ENCODE data around the gene FOCAD.

The FOCAD gene

DNA sequence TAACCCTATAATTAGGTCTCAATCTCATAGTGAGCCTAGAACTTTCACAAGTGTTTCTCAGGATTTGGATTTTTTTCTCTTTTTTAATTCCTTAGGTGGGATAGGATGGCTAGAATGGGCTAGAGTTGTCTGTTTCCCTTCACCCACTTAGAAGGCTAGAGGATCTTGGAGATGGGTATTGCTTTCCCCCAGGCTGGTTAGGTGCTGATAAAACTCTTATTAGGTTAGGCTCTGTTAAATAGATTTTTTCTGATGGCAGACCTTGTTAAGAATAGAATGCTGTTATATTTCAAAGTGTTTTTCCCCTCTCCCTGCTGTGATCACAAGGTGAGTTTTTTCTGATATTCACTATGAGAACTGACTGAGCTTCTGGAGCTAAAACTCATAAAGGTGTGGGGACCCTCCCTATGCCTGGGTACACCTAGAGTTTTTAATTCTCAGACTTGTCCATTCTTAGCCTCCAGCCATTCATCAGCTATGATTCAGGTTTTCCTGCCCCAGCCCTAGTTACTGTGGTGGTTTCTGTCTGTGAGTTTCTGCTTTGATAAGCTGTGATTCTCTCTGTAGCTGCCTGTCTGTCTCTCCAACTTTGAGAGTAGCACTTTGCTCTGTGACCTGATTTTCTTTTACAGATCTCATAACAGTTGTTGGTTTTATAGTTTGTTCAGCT, 215.0 kb downstream of the FOCAD start:
- H3K4me3 ChIP-seq (ENCODE audit: low read depth in 1 of 5, low read length in 5 of 5): no peak overlapping the region

DNA sequence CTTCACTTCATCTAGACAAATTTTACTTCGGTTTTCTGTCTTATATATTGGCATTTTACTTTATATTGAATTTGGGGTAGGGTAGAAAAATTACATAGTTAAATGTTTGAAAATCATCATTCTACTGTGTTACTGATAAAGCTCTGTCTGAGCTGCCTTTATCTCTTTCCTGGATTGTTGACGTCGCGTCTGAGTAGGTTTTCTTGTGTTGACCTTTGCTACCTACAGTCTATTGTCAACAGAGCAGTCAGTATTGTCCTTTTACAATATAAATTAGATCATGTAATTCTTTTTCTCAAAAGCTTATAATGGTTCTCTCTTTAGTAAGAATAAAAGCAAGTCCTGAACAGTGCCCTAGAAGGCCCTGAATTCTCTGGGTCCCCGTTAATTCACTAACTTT, 219.2 kb downstream of the FOCAD start:
- Histone ChIP-seq H3K4me1 (ENCODE audit: control insufficient read depth in 5 of 5, insufficient read depth in 5 of 5, low read length in 5 of 5) (no peaks in the 10 kb centered on the region), H3K4me3 (ENCODE audit: low read depth in 1 of 5, low read length in 5 of 5) (no peak overlapping the region), H3K27me3 (ENCODE audit: control insufficient read depth in 5 of 5, insufficient read depth in 4 of 5, low read length in 5 of 5) (no peaks in the 10 kb centered on the region), H3K36me3 (ENCODE audit: control insufficient read depth in 5 of 5, insufficient read depth in 5 of 5, low read length in 5 of 5) (peaks cover 3 to 8% (median 5%) of the 10 kb centered on the region in 5 donors), H3K9ac (ENCODE audit: low read length in 5 of 5) (no peak overlapping the region), H3K27ac (ENCODE audit: low read depth, low read length) (no peak overlapping the region), H3K9me3 (ENCODE audit: control insufficient read depth in 5 of 5, low read length in 5 of 5) (no peaks in the 10 kb centered on the region)

More for the DNA sequence above, 215.0 kb downstream of the FOCAD start:
- no peaks in the 10 kb centered on the region for H3K4me1 ChIP-seq (ENCODE audit: control insufficient read depth in 5 of 5, insufficient read depth in 5 of 5, low read length in 5 of 5)
- H3K27me3 ChIP-seq (ENCODE audit: control insufficient read depth in 5 of 5, insufficient read depth in 4 of 5, low read length in 5 of 5): no peaks in the 10 kb centered on the region
- no peak overlapping the region for H3K9ac ChIP-seq (ENCODE audit: low read length in 5 of 5)
- H3K9me3 ChIP-seq (ENCODE audit: control insufficient read depth in 5 of 5, low read length in 5 of 5): no peaks in the 10 kb centered on the region
- no peak overlapping the region for H3K27ac ChIP-seq (ENCODE audit: low read depth, low read length)
- peaks cover 0 to 4% (median 0%) of the 10 kb centered on the region in 5 donors for H3K36me3 ChIP-seq (ENCODE audit: control insufficient read depth in 5 of 5, insufficient read depth in 5 of 5, low read length in 5 of 5)

DNA sequence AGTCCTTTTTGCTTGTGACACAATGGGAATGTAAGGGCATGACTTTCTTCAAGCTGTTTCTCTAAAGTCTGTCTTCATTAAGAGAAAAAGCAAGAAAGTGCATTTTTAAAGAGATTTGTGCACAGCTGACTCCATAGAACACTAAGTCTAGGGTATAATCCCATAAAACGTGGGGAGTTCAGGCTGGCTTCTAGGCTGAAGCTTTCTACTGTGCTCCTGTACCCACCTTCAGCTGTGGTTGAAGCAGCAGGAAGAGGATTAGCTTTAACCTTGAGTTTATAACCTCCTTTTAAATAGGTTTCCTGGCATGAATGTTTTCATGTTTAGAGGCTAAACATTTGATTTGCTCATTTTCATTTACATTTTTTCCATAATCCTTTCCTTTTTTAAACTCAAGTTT, 220.9 kb downstream of the FOCAD start:
- H3K27ac ChIP-seq (ENCODE audit: low read depth, low read length): no peak overlapping the region
- H3K4me3 ChIP-seq (ENCODE audit: low read depth in 1 of 5, low read length in 5 of 5): no peak overlapping the region
- H3K4me1 ChIP-seq (ENCODE audit: control insufficient read depth in 5 of 5, insufficient read depth in 5 of 5, low read length in 5 of 5): no peaks in the 10 kb centered on the region
- H3K36me3 ChIP-seq (ENCODE audit: control insufficient read depth in 5 of 5, insufficient read depth in 5 of 5, low read length in 5 of 5): peaks cover 3 to 8% (median 5%) of the 10 kb centered on the region in 5 donors
- no peak overlapping the region for H3K9ac ChIP-seq (ENCODE audit: low read length in 5 of 5)
- no peaks in the 10 kb centered on the region for H3K27me3 ChIP-seq (ENCODE audit: control insufficient read depth in 5 of 5, insufficient read depth in 4 of 5, low read length in 5 of 5)
- no peaks in the 10 kb centered on the region for H3K9me3 ChIP-seq (ENCODE audit: control insufficient read depth in 5 of 5, low read length in 5 of 5)

DNA sequence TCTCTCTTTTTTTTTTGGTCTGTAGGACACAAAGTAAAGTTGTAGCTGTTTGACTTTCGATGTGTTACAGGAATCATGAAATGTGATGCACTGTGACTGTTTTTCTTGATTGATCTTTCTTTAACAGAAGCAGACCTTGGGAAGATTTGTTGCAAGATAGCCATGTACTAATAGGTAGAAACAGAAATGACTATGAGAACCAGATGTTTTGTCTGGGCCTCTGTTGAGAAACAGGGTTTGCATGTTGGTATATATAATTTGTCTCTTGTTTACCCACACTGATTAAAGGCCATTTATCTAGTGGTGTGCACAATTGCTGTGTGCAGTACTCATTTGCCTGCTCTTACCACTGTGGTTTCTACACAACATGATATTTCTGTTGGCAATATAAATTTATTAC, 222.3 kb downstream of the FOCAD start:
- Histone ChIP-seq H3K27ac (ENCODE audit: low read depth, low read length) (no peak overlapping the region), H3K9ac (ENCODE audit: low read length in 5 of 5) (no peak overlapping the region), H3K27me3 (ENCODE audit: control insufficient read depth in 5 of 5, insufficient read depth in 4 of 5, low read length in 5 of 5) (no peaks in the 10 kb centered on the region), H3K9me3 (ENCODE audit: control insufficient read depth in 5 of 5, low read length in 5 of 5) (no peaks in the 10 kb centered on the region), H3K4me1 (ENCODE audit: control insufficient read depth in 5 of 5, insufficient read depth in 5 of 5, low read length in 5 of 5) (no peaks in the 10 kb centered on the region), H3K36me3 (ENCODE audit: control insufficient read depth in 5 of 5, insufficient read depth in 5 of 5, low read length in 5 of 5) (peaks cover 3 to 8% (median 5%) of the 10 kb centered on the region in 5 donors), H3K4me3 (ENCODE audit: low read depth in 1 of 5, low read length in 5 of 5) (no peak overlapping the region)

DNA sequence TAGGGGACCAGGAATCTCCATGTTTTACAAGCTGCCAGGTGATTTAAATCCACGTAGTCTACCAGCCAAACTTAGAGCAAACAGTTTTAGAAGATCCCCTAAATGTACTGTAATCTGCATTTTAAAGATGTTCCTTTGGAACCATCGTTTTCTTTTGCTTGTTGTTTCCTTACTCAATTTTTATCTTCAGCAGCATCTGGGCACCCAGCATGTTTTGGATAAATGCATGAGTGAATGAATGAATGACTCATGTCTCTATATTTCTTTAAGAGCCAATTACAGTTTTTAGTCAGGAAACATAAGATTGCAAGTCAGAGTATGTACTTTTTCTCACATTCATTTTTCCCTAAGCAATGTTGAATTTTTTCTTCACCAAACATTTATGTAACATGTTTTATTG, 224.4 kb downstream of the FOCAD start:
- Histone ChIP-seq H3K36me3 (ENCODE audit: control insufficient read depth in 5 of 5, insufficient read depth in 5 of 5, low read length in 5 of 5) (peaks cover 5 to 13% (median 9%) of the 10 kb centered on the region in 5 donors), H3K27me3 (ENCODE audit: control insufficient read depth in 5 of 5, insufficient read depth in 4 of 5, low read length in 5 of 5) (no peaks in the 10 kb centered on the region), H3K4me3 (ENCODE audit: low read depth in 1 of 5, low read length in 5 of 5) (no peak overlapping the region), H3K4me1 (ENCODE audit: control insufficient read depth in 5 of 5, insufficient read depth in 5 of 5, low read length in 5 of 5) (no peaks in the 10 kb centered on the region), H3K27ac (ENCODE audit: low read depth, low read length) (no peak overlapping the region), H3K9ac (ENCODE audit: low read length in 5 of 5) (no peak overlapping the region), H3K9me3 (ENCODE audit: control insufficient read depth in 5 of 5, low read length in 5 of 5) (no peaks in the 10 kb centered on the region)

DNA sequence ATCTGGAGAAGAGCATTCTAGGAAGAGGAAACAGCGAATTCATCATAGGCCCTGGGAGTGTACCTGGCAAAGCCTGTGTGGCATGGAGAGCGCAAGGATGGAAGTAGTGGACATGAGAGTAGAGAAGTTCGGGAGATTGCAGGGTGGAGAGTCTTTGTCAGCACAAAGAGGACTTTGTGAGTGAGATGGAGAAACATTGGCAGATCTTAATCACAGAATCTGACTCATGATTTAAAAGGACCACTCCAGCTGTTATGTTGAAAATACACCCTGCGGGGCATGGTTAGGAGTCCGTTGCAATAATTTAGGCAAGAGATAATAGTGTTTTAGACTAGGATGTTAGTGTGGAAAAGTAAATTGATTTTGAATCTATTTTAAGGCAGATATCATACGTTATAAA, 230.5 kb downstream of the FOCAD start:
- Histone ChIP-seq H3K9me3 (ENCODE audit: control insufficient read depth in 5 of 5, low read length in 5 of 5) (peaks cover 0 to 4% (median 0%) of the 10 kb centered on the region in 5 donors), H3K27me3 (ENCODE audit: control insufficient read depth in 5 of 5, insufficient read depth in 4 of 5, low read length in 5 of 5) (no peaks in the 10 kb centered on the region), H3K36me3 (ENCODE audit: control insufficient read depth in 5 of 5, insufficient read depth in 5 of 5, low read length in 5 of 5) (peaks cover 12 to 27% (median 19%) of the 10 kb centered on the region in 5 donors), H3K27ac (ENCODE audit: low read depth, low read length) (no peak overlapping the region), H3K4me1 (ENCODE audit: control insufficient read depth in 5 of 5, insufficient read depth in 5 of 5, low read length in 5 of 5) (no peaks in the 10 kb centered on the region), H3K9ac (ENCODE audit: low read length in 5 of 5) (no peak overlapping the region), H3K4me3 (ENCODE audit: low read depth in 1 of 5, low read length in 5 of 5) (no peak overlapping the region)

DNA sequence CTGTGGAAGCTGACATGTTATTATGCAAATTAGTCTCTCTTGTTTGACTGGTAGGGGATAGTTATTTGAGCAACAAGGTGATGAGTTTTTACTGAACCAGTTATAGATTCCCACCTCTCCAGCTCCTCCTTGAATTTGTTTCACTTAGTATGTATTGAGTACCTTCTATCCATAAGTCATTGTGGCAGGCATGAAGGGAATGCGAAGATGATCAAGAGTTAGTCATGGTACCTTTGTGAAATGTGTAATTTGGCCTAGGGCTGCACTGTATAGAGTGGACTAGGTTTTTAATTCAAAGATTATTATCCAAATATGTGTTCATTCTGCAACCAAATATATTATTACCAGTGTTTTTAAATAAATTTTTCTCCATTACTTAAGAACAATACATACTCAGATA, 237.3 kb downstream of the FOCAD start:
- peaks cover 0 to 4% (median 0%) of the 10 kb centered on the region in 5 donors for H3K9me3 ChIP-seq (ENCODE audit: control insufficient read depth in 5 of 5, low read length in 5 of 5)
- H3K4me1 ChIP-seq (ENCODE audit: control insufficient read depth in 5 of 5, insufficient read depth in 5 of 5, low read length in 5 of 5): no peaks in the 10 kb centered on the region
- H3K27ac ChIP-seq (ENCODE audit: low read depth, low read length): no peak overlapping the region
- H3K36me3 ChIP-seq (ENCODE audit: control insufficient read depth in 5 of 5, insufficient read depth in 5 of 5, low read length in 5 of 5): peaks cover 5 to 27% (median 10%) of the 10 kb centered on the region in 5 donors
- no peaks in the 10 kb centered on the region for H3K27me3 ChIP-seq (ENCODE audit: control insufficient read depth in 5 of 5, insufficient read depth in 4 of 5, low read length in 5 of 5)
- H3K4me3 ChIP-seq (ENCODE audit: low read depth in 1 of 5, low read length in 5 of 5): no peak overlapping the region
- H3K9ac ChIP-seq (ENCODE audit: low read length in 5 of 5): no peak overlapping the region

DNA sequence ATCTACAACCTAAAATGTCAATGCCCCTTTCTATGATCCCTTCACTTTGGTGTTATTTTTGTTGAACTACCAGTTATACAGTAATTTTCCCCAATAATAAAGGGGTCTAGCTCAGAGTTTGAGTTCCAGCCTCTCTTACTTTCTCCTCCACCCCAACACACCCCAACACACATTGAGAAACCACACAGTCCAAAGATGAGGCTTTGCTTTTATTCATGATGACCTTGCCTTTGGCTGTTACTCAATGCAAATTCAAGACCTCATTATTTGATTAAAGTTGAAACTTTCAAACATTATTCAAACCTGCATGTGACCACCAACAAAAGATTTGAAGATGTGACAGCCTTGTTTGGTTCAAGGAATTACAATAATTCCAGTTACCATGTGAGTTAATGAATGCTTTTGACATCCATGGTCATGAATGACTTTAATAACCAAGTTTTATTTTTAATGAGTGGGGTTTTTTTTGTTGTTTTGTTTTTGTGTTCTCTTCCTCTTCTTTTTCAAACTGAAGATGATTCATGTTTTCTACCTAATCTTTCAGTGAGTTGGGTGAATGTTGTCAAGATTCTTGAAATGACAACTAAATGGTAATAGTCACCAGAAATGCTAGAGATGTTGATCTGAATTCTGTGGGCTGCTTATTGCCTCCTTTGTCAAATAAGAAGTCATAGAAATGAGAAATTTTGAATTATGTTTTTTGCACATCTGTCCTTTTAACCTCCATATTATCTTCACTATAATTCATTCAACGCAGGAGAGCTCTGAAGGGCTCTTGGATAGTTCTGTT, 241.4 kb downstream of the FOCAD start:
- Histone ChIP-seq H3K36me3 (ENCODE audit: control insufficient read depth in 5 of 5, insufficient read depth in 5 of 5, low read length in 5 of 5) (peaks cover 0 to 28% (median 0%) of the 10 kb centered on the region in 5 donors), H3K4me1 (ENCODE audit: control insufficient read depth in 5 of 5, insufficient read depth in 5 of 5, low read length in 5 of 5) (peaks cover 0 to 5% (median 0%) of the 10 kb centered on the region in 5 donors), H3K27me3 (ENCODE audit: control insufficient read depth in 5 of 5, insufficient read depth in 4 of 5, low read length in 5 of 5) (no peaks in the 10 kb centered on the region), H3K9me3 (ENCODE audit: control insufficient read depth in 5 of 5, low read length in 5 of 5) (no peaks in the 10 kb centered on the region), H3K9ac (ENCODE audit: low read length in 5 of 5) (no peak overlapping the region), H3K4me3 (ENCODE audit: low read depth in 1 of 5, low read length in 5 of 5) (no peak overlapping the region), H3K27ac (ENCODE audit: low read depth, low read length) (no peak overlapping the region)

DNA sequence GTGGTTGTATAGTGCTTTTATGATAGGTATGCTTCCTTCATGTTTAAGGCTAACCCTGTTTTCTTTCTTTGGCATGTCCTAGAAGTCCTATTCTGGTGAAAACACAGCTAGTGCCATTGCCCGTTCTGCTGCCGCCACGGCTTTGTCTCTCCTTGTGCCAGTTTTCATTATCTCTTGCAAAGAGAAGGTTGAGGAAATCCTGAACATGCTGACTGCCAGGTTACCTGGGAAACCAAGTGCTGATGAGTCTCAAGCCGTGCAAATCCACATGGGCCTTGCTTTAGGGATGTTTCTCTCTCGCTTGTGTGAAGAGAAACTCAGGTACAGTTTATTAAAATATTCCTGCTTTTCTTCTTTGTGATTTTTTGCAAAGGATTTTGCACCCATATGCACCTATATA, 245.2 kb downstream of the FOCAD start:
- H3K9me3 ChIP-seq (ENCODE audit: control insufficient read depth in 5 of 5, low read length in 5 of 5): no peaks in the 10 kb centered on the region
- no peak overlapping the region for H3K9ac ChIP-seq (ENCODE audit: low read length in 5 of 5)
- H3K4me3 ChIP-seq (ENCODE audit: low read depth in 1 of 5, low read length in 5 of 5): no peak overlapping the region
- H3K27me3 ChIP-seq (ENCODE audit: control insufficient read depth in 5 of 5, insufficient read depth in 4 of 5, low read length in 5 of 5): no peaks in the 10 kb centered on the region
- peaks cover 0 to 5% (median 0%) of the 10 kb centered on the region in 5 donors for H3K4me1 ChIP-seq (ENCODE audit: control insufficient read depth in 5 of 5, insufficient read depth in 5 of 5, low read length in 5 of 5)
- H3K36me3 ChIP-seq (ENCODE audit: control insufficient read depth in 5 of 5, insufficient read depth in 5 of 5, low read length in 5 of 5): peaks cover 0 to 29% (median 2%) of the 10 kb centered on the region in 5 donors
- H3K27ac ChIP-seq (ENCODE audit: low read depth, low read length): no peak overlapping the region

DNA sequence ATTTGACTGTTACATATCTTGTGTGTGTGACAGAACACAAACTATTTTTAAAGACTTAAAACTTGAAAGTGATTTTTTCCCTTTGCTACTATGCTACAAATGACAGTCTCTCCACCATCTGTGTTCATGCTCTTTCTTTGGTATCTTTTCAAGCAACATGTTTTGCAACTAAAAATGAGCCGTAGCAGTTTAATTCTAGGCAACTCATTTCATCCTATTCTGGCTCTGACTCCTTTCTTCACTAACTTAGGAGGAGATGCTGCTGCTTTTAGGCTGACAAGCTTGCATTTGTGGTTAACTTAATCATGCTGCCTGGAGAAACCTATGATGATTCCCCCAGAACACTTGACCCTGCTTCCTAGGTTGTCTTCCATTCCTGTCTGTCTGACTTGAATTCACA, 246.8 kb downstream of the FOCAD start:
- Histone ChIP-seq H3K36me3 (ENCODE audit: control insufficient read depth in 5 of 5, insufficient read depth in 5 of 5, low read length in 5 of 5) (peaks cover 0 to 25% (median 2%) of the 10 kb centered on the region in 5 donors), H3K9me3 (ENCODE audit: control insufficient read depth in 5 of 5, low read length in 5 of 5) (no peaks in the 10 kb centered on the region), H3K4me1 (ENCODE audit: control insufficient read depth in 5 of 5, insufficient read depth in 5 of 5, low read length in 5 of 5) (peaks cover 0 to 5% (median 0%) of the 10 kb centered on the region in 5 donors), H3K9ac (ENCODE audit: low read length in 5 of 5) (no peak overlapping the region), H3K27ac (ENCODE audit: low read depth, low read length) (no peak overlapping the region), H3K4me3 (ENCODE audit: low read depth in 1 of 5, low read length in 5 of 5) (no peak overlapping the region), H3K27me3 (ENCODE audit: control insufficient read depth in 5 of 5, insufficient read depth in 4 of 5, low read length in 5 of 5) (no peaks in the 10 kb centered on the region)
